Chondrocyte (in vitro differentiated cells): ENCODE measurements around the gene ANOS1. TPM values are rescaled to one million over a fixed set of nuclear protein-coding genes. Genes with fewer than 3 reads are reported as not detected.
A peak's percentile ranks its signal among the peaks of the same experiment; 100 is the strongest.

ENCODE experiments used
- DNase-seq: peaks from one replicate; pipeline ENCODE4 v3.0.0; 2021; ENCODE audit warnings: mixed read lengths, low spot score
- H3K27ac Mint-ChIP-seq: one replicate; pipeline ENCODE4 v1.8.0; 2021; ENCODE audit warnings: mild to moderate bottlenecking, moderate library complexity, mixed read lengths; ENCODE audit not compliant: unreplicated experiment
- H3K27me3 Mint-ChIP-seq: 2 replicates; pipeline ENCODE4 v1.8.0; 2021; ENCODE audit warnings: low read depth, mixed read lengths
- H3K36me3 Mint-ChIP-seq: 2 replicates; pipeline ENCODE4 v1.8.0; 2021; ENCODE audit warnings: low read depth, mixed read lengths
- H3K4me1 Mint-ChIP-seq: 2 replicates; pipeline ENCODE4 v1.8.0; 2021; ENCODE audit warnings: low read depth, mild to moderate bottlenecking, mixed read lengths
- H3K4me3 Mint-ChIP-seq: one replicate; pipeline ENCODE4 v1.8.0; 2021; ENCODE audit warnings: mild to moderate bottlenecking, moderate library complexity, mixed read lengths; ENCODE audit not compliant: unreplicated experiment
- H3K9me3 Mint-ChIP-seq: 2 replicates; pipeline ENCODE4 v1.8.0; 2021; ENCODE audit warnings: low read depth, mixed read lengths
- CTCF ChIP-seq: fragments of 200-600 bp; sonication (generic); IDR thresholded peaks from 2 replicates; pipeline ENCODE4 v1.5.0; 2021; ENCODE audit warnings: antibody characterized with exemption, mild to moderate bottlenecking, moderate library complexity
- total RNA-seq: library from RNA; stranded (reverse); gene quantifications from 3 replicates; pipeline ENCODE4 v1.2.1, GENCODE V29; 2021

ANOS1 gene
- total RNA-seq, 1 donor from 2014 or later, result 22.3 TPM

GRCh38 chrX:8738588-8739189, 6.8 kb upstream of the ANOS1 start:
- peak; percentile 85 for TF ChIP-seq CTCF
- DNase-seq, result no peak
- no peak overlapping the region for H3K4me3 Mint-ChIP-seq
- no peaks in the 10 kb centered on the region for H3K4me1 Mint-ChIP-seq
- H3K36me3 Mint-ChIP-seq, result no peaks in the 10 kb centered on the region
- H3K27ac Mint-ChIP-seq, result no peak overlapping the region
- peaks cover 19% of the 10 kb centered on the region for H3K27me3 Mint-ChIP-seq
- no peaks in the 10 kb centered on the region for H3K9me3 Mint-ChIP-seq

- H3K27ac Mint-ChIP-seq, result no peak overlapping the region
- DNase-seq, result no peak
- no peaks in the 10 kb centered on the region for H3K36me3 Mint-ChIP-seq
- no peak overlapping the region for H3K4me3 Mint-ChIP-seq
- no peaks in the 10 kb centered on the region for H3K9me3 Mint-ChIP-seq
- peaks cover 25% of the 10 kb centered on the region for H3K27me3 Mint-ChIP-seq
- no peaks in the 10 kb centered on the region for H3K4me1 Mint-ChIP-seq
- TF ChIP-seq CTCF, result no peak
Measured at GRCh38 chrX:8737883-8738282, 5.9 kb upstream of the ANOS1 start.

GRCh38 chrX:8730812-8731558, 952 bp downstream of the ANOS1 start:
- Mint-ChIP-seq H3K27me3 (peaks cover 49% of the 10 kb centered on the region), H3K4me1 (peaks cover 8% of the 10 kb centered on the region), H3K4me3 (peak overlapping the region; percentile 61), H3K9me3 (no peaks in the 10 kb centered on the region), H3K36me3 (no peaks in the 10 kb centered on the region), H3K27ac (no peak overlapping the region)
- no peak for TF ChIP-seq CTCF
- no peak for DNase-seq

- no peaks in the 10 kb centered on the region for H3K9me3 Mint-ChIP-seq
- no peaks in the 10 kb centered on the region for H3K36me3 Mint-ChIP-seq
- peak overlapping the region; percentile 61 for H3K4me3 Mint-ChIP-seq
- TF ChIP-seq CTCF, result no peak
- H3K4me1 Mint-ChIP-seq, result peaks cover 8% of the 10 kb centered on the region
- H3K27me3 Mint-ChIP-seq, result peaks cover 43% of the 10 kb centered on the region
- no peak overlapping the region for H3K27ac Mint-ChIP-seq
- no peak for DNase-seq
Measured at GRCh38 chrX:8729811-8730210, 2.1 kb downstream of the ANOS1 start.

GRCh38 chrX:8728932-8729535, 2.9 kb downstream of the ANOS1 start:
- peaks cover 48% of the 10 kb centered on the region for H3K27me3 Mint-ChIP-seq
- H3K27ac Mint-ChIP-seq, result no peak overlapping the region
- no peak for TF ChIP-seq CTCF
- DNase-seq, result no peak
- H3K4me1 Mint-ChIP-seq, result peaks cover 8% of the 10 kb centered on the region
- no peaks in the 10 kb centered on the region for H3K36me3 Mint-ChIP-seq
- no peaks in the 10 kb centered on the region for H3K9me3 Mint-ChIP-seq
- no peak overlapping the region for H3K4me3 Mint-ChIP-seq
